HG03575 (cell line): ENCODE data around the gene PABPC1L.
"Not testable (repeated sequence)": the region's sequence is repeated elsewhere in the genome, so short reads cannot be mapped to it uniquely, and the experiment has no call there.

Experiments
- ATAC-seq: cut with Tn5 transposase; IDR thresholded peaks from one replicate; pipeline ENCODE4 v1.9.1; 2021; ENCODE audit not compliant: unreplicated experiment, insufficient number of reproducible peaks, low FRiP score; ENCODE audit errors: extremely low read depth

Gene PABPC1L

DNA sequence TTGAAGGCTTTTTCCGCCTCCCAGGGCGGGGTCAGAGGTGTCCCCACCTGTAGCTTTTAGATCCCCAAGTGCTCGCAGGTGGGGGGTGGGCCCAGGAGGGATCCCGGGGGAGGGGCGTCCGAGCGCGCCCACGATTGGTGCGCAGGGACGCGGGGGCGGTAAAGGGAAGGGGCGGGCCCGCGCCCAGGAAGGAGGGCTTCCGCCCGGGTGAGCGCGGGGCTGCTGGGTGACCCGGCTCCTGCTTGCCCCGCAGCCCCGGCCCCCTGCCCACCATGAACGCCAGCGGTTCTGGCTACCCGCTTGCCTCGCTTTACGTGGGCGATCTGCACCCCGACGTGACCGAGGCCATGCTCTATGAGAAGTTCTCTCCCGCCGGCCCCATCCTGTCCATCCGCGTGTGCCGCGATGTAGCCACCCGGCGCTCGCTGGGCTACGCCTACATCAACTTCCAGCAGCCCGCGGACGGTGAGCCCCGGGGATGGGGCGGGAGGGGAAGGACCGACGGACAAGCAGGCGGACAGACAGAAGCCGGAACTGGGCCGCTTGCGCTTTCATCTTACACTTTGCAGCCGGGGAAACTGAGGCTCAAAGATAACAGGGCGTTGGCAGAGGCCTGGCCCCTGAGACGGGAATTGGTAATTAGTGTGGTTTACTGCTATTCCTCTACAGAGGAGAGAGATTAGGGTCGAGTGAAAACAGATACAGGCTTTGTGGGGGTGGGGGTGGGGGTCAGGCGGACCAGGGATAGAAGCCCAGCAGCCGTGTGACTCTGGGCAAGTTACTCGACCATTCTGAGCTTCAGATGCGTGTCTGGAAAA, at the start of gene PABPC1L:
Gene PABPC1L, plus strand, starts transcription at position 189 of the 818 bp plus-strand sequence. Its CDS starts 84 bp downstream, at position 273.
- ATAC-seq = no peak

DNA sequence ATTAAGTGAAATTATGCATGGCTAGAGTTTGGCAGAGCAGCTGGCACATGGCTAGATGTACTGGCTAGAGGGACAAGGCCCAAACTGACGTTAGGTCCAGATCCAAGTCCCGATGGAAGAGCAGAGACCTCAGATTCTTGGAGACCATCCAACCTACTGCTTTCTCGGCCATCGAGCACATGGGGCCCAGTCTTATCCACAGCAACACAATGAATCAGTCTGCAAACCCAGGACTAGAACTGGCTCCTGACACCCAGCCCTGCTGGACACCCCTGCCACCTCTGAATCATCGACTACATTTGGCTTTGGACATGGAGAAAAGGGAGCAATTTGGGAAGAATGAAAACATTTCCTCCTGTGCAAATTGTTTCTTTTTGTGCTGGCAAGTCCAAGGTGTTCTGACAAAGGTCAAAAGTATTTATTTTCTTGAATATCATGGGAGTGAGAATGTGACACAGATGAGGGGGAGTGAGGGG, 48.3 kb upstream of the PABPC1L start:
- ATAC-seq = no peak

DNA sequence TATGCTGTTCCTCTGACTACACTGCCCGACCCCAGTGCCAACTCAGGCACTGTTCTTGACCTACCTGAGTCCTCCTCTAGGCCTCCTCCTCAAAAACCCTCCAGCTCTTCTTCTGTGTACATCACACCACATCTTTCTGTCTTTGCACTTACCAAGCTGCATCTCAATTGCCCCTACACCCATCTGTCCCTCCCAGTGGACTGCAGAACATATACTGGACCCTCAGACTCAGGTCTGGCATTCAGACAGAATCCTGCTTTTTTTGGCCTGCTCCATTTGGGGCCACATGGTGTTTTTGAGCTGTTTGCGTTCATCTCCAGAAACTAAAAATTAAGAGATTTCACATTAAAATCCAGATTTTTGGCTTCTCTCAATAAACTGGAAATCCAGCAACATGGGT, 47.6 kb upstream of the PABPC1L start:
- no peak for ATAC-seq

DNA sequence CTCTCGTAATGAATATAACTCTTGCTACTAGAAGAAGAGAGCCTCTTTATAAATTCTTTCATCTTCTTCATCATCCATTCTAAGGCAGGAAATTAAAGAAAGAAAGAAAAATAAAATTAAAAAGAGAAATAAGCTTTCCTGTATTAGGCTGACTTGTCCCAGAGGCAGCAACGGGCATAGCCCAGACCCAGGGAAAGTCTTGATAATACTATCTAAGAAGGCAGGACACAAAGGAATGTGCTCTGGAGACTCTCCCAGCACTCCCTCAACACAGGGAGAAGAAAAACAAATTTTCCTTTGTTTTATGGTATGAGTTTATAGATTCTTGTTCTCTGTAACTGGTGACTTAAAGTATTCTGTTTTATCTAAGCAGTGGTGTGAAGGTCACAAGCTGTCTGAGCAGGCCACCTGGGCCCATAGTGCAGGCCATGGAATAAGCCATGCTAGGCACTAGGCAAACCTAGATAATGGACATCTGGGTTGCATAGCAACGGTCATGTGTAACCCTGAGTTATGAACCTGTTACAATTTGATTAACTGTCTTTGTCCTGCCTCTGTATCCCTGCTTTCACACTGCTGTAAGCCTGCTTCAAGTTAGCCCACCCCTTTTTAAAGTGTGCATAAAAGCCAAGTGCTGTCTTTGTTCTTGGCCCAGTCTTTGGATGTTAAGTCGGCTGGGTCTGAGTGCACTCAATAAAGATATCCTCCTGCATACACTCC, 46.3 kb upstream of the PABPC1L start:
- not testable (repeated sequence) for ATAC-seq

DNA sequence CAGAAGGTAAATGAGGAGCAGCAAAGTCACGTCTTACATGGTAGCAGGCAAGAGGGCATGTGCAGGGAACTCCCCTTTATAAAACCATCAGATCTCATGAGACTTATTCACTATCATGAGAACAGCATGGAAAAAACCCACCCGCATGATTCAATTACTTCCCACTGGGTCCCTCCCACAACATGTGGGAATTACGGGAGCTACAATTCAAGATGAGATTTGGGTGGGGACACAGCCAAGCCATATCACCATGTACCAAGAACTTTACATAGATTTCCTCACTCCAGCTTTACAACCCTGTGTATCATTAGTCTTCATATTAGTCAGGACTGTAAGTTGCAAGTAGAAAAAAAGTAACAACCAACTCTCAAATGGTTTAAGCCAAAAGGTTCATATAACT, 45.4 kb upstream of the PABPC1L start:
- ATAC-seq = not testable (repeated sequence)

DNA sequence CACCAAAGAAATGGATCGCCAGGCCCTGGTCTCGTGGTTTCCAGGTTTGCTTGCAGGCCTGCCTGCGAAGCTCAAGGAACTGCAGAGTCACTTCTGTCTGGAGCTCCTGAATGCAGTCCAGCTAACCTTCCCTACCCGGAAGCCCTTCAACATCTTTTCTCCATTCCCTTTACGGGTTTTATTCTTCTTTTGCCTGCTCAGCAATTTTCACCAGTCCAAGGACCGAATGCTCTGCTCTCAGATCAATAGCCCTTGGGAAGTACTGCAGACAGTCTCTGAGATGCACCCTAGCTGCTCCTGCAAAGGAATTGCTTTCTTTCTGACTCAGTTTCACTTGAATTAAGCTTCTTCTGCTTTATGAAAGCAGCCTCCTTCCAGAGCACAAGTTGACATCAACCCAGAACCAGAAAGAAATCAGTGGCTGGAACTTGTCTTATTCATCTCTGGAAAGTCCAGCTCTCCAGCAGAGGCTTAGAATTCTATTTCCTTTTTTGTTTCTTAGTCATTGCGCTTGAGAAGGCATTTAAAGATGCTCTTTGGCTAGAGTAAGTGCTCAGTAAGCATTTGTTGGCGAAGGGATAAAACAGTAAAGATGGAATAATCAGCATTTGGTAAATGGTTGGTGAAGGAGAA, 43.0 kb upstream of the PABPC1L start:
- no peak for ATAC-seq

DNA sequence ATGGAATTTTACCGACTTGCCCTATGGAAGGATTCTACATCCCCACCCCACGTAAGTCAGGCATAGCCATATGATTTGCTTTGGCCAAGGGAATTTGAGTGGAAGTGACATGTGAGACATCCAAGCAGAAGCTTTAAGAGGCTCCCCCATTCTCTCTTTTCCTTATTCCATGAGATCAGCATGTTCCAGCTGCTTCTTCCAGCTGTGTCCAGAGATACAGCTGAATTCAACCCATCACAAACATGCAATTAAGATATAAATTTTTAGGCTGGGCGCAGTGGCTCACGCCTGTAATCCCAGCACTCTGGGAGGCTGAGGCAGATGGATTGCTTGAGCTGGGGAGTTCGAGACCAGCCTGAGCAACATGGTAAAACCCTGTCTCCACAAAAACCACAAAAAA, 40.4 kb upstream of the PABPC1L start:
- ATAC-seq = no peak

DNA sequence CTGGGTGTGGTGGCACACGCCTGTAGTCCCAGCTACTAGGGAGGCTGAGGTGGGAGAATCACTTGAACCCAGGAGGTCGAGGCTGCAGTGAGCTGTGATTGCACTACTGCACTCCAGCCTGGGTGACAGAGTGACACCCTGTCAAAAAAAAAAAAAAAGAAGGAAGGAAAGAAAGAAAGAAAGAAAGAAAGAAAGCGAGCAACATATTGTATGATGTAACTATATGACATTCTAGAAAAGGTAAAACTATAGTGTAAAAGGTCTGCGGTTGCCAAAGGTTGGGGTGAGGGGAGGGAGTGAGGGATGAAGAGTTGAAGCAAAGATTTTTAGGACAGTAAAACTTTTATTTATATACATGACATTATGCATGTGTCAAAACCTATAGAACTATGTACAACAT, 27.5 kb upstream of the PABPC1L start:
- ATAC-seq = not testable (repeated sequence)

DNA sequence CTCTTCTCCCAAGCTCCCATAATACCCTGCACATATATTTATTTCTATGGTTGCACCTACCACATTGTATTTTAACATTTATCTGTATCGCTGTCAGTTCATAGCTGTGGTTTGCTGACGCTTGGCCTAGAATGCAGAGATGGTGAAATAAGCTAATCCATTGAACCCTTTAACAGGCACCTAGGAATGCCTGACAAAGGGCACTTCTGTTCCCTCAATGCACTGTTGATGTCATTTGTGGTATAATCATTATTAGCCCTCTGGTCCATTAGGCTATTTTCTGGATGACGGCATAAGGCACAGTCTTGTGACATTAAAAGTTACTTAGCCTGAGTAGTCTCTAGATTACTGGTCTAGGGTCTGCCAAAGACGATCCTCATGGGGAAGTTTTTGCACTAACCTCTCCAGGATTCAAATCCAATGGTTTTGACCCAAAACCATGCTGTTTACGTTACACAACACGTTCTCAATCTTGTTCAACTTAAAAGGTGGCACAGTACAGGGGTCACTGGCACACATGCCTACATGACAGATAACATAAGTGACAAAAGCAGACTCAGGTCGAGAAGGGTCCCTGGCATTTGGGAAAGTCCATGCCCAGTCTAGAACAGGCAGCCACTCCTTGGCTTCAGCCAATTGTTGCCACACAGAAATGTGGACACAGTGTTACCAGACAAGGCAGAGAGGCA, 26.5 kb upstream of the PABPC1L start:
- no peak for ATAC-seq

DNA sequence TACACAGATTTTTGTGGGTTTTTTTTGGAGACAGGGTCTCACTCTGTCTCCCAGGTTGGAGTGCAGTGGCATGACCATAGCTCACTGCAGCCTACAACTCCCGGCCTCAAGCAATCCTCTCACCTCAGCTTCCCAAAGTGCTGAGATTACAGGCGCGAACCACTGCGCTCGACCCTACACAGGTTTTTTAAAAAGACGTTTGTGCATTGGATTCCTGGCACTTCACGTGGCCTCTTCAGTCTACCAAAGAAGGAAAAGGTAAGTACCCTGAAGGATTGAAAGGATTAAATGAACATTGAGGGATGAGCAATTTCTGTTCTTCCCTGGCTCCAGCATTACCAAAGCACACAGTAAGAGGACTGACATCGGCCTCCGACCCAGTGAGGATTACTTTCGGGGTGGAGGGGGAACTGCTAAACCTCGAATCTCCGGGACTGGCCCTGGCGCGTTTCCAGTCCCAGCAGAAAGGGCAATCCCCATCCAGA, 24.9 kb upstream of the PABPC1L start:
- ATAC-seq = no peak

DNA sequence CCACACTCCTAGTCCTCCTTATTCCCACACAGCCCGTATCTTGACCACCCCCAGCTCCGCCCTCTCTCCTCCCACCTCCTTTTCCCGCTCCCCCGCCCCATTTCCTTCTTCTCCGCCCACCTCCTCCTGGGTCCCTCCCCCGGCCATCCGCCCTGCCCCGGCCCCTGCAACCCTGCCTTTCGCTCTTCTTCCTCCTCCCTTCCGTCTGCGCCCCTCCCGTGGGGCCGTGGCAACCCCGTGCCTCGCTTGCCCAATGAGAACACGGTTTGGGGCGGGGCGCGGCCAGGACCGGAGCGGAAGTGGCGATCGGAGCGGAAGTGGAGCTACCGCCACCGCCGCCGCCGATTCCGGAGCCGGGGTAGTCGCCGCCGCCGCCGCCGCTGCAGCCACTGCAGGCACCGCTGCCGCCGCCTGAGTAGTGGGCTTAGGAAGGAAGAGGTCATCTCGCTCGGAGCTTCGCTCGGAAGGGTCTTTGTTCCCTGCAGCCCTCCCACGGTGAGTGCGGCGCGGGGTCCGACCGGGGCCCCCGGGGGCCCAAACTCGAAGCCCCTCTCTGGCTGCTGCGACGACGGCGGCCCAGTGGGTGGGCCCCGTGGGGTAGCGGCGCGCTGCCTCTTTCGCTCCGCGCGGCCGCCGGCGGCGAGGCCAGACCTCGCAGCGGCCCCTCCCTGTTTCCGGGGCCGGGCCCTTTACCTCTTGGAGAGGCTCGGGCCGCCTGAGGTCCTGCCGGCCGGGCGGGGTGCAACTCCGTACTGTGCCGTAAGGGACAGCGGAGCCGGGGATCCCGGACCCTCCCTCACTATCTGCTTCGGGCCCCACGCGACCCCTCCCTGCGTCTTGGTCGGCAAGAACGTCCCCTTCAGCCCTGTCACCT, 24.2 kb upstream of the PABPC1L start, which contains the start of gene YWHAB:
Gene YWHAB, plus strand, starts transcription at position 314 of the 874 bp plus-strand sequence. CDS start 15,829 bp downstream, outside the sequence.
- no peak for ATAC-seq

DNA sequence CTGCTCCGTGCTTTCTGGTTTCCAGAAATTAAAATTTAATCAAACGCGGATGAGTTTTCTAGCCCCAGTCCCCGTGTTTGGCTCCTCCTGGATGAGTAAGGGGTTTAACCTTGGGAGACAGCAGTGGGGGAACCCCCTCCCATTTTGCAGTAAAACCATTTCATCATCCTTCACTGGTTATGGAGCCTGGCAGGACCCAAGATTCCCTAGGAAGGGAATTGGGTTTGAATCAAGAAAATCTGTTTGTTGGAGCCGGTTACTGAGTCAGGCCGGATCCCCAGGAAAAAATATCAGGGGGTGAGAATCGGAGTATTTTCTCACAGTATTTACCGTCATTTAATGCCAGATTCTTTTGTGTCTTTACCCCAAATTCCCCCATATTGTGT, 23.6 kb upstream of the PABPC1L start:
- ATAC-seq = no peak

DNA sequence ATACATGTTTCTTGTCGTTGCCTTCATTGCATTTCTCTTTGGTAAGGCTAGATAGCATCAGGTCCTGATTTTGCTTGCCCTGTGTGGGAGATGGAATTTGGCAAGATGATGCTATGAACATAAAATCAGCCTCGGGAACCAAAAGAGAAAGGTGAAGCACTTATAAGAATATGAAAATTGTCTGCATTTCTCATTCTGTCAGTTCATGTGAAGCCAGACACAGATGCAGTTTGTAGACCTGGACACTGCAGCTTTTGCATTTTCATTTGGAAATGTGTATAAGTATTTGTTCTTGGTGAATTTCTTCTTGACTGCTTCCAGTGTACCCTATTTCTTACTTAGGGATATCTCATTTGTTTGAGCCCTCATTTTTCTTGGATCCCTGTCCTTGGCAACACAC, 23.0 kb upstream of the PABPC1L start:
- no peak for ATAC-seq

DNA sequence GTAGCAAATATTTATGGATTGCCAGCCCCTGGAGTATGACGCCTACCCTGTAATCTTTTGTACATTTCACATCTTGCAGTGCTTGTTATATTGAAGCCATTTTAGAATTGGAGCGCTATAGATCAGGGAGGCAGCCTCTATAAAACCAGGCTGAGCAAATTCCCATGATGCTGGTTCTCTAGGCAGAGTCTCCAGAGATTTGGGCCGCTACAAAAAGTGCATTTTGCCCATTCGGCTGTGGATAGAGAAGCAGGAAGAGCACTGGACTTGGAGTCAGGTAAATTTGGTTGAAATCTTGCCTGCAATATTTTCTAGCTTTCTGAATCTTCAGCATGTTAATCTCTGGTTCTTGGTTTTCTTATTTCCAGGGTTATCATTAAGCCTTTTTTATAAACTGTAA, 22.4 kb upstream of the PABPC1L start:
- ATAC-seq = no peak

DNA sequence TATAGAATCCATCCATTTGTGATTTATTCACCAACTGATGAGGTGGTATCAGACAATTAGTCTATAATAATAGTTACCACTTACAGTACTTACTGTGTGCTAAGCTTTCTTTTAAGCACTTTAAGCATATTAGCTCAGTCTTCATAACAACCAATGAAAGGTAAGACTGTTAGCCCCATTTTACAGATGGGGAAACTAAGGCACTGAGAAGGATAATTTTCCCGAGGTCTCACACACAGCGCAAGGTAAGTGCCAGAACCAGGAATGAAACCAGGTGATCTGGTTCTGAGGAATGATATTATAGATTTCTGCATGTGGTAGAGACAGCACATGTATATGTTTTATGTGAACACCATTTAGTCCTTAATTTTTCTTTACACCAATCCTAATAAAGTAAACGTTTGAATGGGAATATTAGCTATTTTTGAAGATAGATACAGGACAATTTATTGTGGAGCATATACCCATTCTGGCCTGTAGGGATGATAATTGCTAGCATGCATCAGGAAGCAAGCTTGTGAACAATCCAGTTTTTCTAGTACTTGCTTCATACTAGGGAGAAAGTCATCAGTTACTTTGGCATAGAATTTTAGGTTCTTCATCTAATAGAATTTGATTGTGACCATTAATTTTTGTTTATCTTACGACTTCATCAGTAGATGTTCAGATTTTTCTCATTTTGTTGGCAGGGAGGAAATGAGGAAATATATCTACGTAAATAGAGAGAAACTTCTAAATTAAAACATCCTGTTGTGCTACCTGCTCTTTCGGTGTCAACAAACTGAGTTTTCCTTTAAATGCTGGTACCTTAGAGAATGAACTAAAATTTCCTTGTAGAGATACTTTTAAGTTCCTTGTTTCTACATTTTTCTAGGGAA, 21.4 kb upstream of the PABPC1L start:
- no peak for ATAC-seq

DNA sequence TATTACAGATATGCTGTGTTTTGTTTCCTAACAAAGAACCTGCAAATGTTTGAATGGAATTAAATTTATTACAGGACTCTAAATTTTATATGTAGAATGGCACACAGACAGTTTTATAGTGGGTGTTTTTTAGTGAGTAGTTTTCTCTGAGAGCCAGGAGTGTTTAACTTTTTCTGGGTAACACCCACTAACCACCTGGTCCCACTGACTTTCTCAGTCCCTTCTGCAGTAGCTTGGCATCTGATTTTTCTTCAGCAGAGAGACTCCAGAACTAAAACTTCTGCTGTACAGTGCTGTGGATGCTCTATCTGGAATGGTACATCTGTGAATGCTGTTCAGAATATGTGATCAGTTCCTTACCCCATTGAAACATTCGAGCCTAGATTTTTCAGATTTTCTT, 18.0 kb upstream of the PABPC1L start:
- ATAC-seq = no peak

DNA sequence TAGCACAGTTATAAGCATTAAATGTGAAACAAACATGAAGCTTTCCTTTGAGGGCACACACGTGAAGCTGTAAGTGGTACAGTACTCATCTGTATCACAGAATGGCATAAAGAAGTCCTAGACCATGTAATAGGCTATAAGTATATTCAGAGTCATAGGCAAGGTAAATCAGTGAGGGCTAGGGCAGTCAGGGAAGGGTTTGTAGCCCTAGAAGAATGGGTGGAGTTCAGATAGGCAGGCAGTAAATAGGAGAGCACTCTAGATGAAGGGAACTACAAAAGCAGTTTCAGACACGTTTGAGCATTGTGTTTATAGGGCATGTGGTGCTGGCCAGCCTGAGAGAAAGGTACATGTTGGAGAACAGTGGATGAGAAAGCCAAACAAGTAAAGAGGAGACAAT, 14.9 kb upstream of the PABPC1L start:
- no peak for ATAC-seq
